ENCODE data around the gene RHEB.

Gene RHEB

GRCh38 chr7:151431768-151432311 lies 87.9 kb downstream of the RHEB start:
- DNase-seq (ENCODE audit: low spot score): no peak

- DNase-seq (ENCODE audit: low spot score): no peak
Measured at GRCh38 chr7:151431281-151431767, 88.4 kb downstream of the RHEB start.

- DNase-seq (ENCODE audit: low spot score): no peak
Measured at GRCh38 chr7:151430391-151431205, 89.1 kb downstream of the RHEB start.

GRCh38 chr7:151429560-151430331 lies 89.9 kb downstream of the RHEB start:
- DNase-seq (ENCODE audit: low spot score): peak; percentile 84

- peak; percentile 31 for DNase-seq (ENCODE audit: low spot score)
Measured at GRCh38 chr7:151429237-151429559, 90.5 kb downstream of the RHEB start.

GRCh38 chr7:151428378-151429236 lies 91.1 kb downstream of the RHEB start:
- DNase-seq (ENCODE audit: low spot score): no peak

- no peak for DNase-seq (ENCODE audit: low spot score)
Measured at GRCh38 chr7:151427705-151428377, 91.9 kb downstream of the RHEB start.

GRCh38 chr7:151426904-151427704 lies 92.6 kb downstream of the RHEB start:
- no peak for DNase-seq (ENCODE audit: low spot score)

GRCh38 chr7:151426441-151426903 lies 93.2 kb downstream of the RHEB start:
- no peak for DNase-seq (ENCODE audit: low spot score)

- no peak for DNase-seq (ENCODE audit: low spot score)
Measured at GRCh38 chr7:151425670-151426440, 93.8 kb downstream of the RHEB start.

GRCh38 chr7:151424799-151425198 lies 94.9 kb downstream of the RHEB start:
- no peak for DNase-seq (ENCODE audit: low spot score)

GRCh38 chr7:151423936-151424335 lies 95.8 kb downstream of the RHEB start:
- no peak for DNase-seq (ENCODE audit: low spot score)

- DNase-seq (ENCODE audit: low spot score): no peak
Measured at GRCh38 chr7:151423226-151423625, 96.5 kb downstream of the RHEB start.

GRCh38 chr7:151422212-151422611 lies 97.5 kb downstream of the RHEB start:
- no peak for DNase-seq (ENCODE audit: low spot score)

GRCh38 chr7:151420144-151420543 lies 99.6 kb downstream of the RHEB start:
- no peak for DNase-seq (ENCODE audit: low spot score)

GRCh38 chr7:151416941-151417315 lies 102.8 kb downstream of the RHEB start:
- no peak for DNase-seq (ENCODE audit: low spot score)

- no peak for DNase-seq (ENCODE audit: low spot score)
Measured at GRCh38 chr7:151416112-151416940, 103.4 kb downstream of the RHEB start.

All from NAMALWA (cell line).